Measurements from ENCODE around the gene DMRTA2.
"Not testable (repeated sequence)": the region's sequence is repeated elsewhere in the genome, so short reads cannot be mapped to it uniquely, and the experiment has no call there.

DMRTA2 gene

DNA sequence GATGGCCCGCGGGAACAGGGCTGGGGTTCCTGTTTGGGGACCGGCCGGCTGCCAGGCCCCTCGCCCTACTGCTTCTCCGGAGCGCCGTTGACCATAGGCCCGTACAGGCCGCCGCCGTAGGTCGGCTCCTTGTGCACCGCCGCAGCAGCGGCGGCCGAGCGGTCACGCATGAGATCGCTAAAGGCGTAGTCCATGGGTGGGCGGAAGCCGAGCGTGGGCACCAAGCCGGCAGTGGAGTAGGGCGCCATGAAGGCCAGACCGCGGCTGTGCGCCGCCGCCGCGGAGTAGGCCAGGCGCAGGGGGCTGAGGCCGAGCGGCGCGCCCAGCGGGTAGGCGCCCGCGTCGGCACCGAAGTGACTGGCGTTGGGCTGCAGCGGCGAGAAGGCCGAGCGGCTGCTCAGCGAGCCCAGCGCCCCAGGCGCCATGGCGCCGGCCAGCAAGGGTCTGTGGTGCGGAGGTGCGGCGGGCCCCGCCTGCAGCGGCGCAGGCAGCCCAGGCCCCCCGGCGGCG lies 4.6 kb downstream of the DMRTA2 start:
- peaks cover 42% of the 10 kb centered on the region for H3K27me3 Mint-ChIP-seq
- no peaks in the 10 kb centered on the region for H3K36me3 Mint-ChIP-seq
- no peak overlapping the region for H3K27ac Mint-ChIP-seq
- H3K9me3 Mint-ChIP-seq (ENCODE audit: low read depth): no peaks in the 10 kb centered on the region
- peaks cover 38% of the 10 kb centered on the region for H3K4me1 Mint-ChIP-seq (ENCODE audit: low read depth)
- peak overlapping the region; percentile 13 for H3K4me3 Mint-ChIP-seq

DNA sequence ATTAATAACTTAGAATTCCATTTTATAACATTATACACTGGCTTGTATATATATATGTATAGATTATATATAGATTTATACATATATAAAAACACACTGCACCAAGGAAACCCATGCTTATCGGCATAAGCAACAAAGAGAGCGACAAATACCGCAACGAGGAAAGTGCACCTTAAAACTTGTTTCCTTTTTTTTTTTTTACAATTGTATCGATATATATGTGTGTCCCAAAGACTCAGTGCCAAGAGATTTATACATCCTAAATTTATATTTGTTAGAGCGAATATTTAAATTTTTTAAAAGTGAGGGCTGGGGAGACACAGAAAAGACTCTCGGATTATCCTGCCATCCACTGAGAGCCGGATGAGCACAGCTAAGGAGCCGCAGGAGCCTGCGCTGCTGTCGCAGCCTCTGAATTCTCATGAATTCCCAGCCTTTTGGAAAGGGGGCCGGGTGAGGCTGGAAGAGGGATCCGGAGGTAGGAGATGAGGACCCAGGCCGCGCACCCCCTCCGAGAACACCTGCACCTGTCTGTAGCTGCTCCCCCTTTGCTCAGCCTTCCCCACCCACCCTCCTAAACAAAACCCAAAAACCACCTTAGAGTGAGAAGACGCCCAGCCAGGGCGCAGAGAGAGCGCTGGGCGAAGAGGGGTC lies 5.2 kb downstream of the DMRTA2 start:
- H3K27ac Mint-ChIP-seq: no peak overlapping the region
- H3K27me3 Mint-ChIP-seq: peaks cover 45% of the 10 kb centered on the region
- no peaks in the 10 kb centered on the region for H3K36me3 Mint-ChIP-seq
- no peaks in the 10 kb centered on the region for H3K9me3 Mint-ChIP-seq (ENCODE audit: low read depth)
- peak overlapping the region; percentile 51 for H3K4me3 Mint-ChIP-seq
- H3K4me1 Mint-ChIP-seq (ENCODE audit: low read depth): peaks cover 34% of the 10 kb centered on the region

DNA sequence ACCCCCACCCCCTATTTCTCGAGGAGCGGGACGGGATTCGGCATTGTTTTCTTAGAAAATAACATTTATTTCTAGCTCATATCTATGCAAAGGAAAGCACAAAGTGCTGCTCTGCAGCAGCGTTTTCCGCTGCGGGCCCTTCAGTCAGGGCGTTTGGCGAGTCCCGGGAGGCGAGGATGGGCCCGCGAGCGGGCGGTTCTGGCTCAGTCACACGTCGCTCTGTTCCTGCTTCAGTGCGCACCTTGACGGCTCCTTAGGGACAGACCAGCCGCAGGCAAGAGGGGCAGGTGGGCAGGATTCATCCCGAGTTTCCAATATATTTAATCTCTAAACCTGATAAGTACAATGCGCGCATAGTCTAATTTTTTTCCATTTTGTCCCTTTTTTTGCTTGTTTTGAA lies 5.7 kb downstream of the DMRTA2 start:
- peak overlapping the region; percentile 61 for H3K4me3 Mint-ChIP-seq
- peaks cover 48% of the 10 kb centered on the region for H3K27me3 Mint-ChIP-seq
- H3K36me3 Mint-ChIP-seq: no peaks in the 10 kb centered on the region
- peaks cover 31% of the 10 kb centered on the region for H3K4me1 Mint-ChIP-seq (ENCODE audit: low read depth)
- no peaks in the 10 kb centered on the region for H3K9me3 Mint-ChIP-seq (ENCODE audit: low read depth)
- H3K27ac Mint-ChIP-seq: no peak overlapping the region

DNA sequence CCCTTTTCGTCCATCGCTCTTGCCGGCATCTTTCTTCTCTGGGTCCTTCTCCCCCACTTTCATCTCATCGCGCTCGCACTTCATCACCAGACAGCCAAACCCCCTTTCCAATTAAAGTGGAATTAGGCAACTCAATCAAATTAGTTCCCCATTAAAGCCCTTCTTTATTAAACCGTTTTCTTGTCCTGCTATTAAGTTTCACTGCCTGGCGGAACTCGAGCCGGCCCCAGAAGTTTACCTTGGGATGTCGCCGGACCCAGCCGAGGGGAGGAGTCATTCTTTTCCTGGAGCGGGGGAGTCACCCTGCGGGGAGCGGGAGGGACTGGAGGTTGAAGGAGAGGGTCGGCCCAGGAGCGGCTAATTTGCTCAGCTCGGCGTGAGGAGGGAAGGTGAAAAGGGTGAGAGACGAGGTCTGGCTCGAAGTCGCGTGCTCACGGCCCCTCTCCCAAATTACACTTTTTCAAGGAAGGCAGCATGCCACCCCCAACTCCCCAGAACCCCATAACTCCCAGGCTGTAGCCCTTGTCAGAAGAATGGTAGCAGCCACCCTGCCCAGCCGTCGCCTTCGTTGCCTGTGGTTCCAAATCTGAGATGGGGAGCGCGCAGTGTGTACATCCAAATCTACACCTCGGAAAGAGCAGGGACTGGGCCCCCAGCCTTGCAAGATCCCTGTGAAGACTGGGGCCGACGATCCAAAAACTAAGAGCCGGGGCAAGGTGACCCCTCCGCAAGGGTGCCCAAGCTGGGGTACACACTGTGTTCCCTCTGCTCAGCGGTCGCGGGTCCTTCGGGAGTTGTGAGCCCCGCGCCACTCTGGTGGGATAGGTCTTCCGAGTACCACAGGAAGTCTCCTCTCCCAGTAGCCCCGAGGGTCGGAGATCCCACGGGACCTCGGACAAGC lies 6.4 kb downstream of the DMRTA2 start:
- peaks cover 25% of the 10 kb centered on the region for H3K4me1 Mint-ChIP-seq (ENCODE audit: low read depth)
- no peak overlapping the region for H3K4me3 Mint-ChIP-seq
- H3K27ac Mint-ChIP-seq: no peak overlapping the region
- H3K27me3 Mint-ChIP-seq: peaks cover 42% of the 10 kb centered on the region
- H3K9me3 Mint-ChIP-seq (ENCODE audit: low read depth): no peaks in the 10 kb centered on the region
- no peaks in the 10 kb centered on the region for H3K36me3 Mint-ChIP-seq

DNA sequence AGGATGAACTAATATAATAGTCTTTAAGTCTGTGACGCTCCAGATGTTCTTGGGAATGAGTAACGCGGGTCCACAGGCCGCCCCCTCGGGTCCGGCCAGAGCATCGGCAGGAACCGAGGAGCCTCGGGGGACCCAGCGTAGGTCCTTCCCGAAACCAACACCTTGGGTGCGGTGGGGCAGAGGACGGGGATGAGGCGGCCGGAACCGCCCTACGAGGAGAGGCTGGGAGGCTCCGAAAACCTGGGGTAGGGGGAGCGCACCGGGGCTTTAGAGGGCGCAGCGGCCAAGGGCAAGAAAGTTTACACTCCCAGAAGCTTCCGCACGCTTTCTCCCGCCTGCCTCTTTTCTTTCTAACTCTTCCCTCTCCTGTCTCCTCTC lies 7.1 kb downstream of the DMRTA2 start:
- Mint-ChIP-seq H3K4me1 (ENCODE audit: low read depth) (peaks cover 22% of the 10 kb centered on the region), H3K36me3 (no peaks in the 10 kb centered on the region), H3K27ac (no peak overlapping the region), H3K27me3 (peaks cover 38% of the 10 kb centered on the region), H3K9me3 (ENCODE audit: low read depth) (no peaks in the 10 kb centered on the region), H3K4me3 (no peak overlapping the region)

DNA sequence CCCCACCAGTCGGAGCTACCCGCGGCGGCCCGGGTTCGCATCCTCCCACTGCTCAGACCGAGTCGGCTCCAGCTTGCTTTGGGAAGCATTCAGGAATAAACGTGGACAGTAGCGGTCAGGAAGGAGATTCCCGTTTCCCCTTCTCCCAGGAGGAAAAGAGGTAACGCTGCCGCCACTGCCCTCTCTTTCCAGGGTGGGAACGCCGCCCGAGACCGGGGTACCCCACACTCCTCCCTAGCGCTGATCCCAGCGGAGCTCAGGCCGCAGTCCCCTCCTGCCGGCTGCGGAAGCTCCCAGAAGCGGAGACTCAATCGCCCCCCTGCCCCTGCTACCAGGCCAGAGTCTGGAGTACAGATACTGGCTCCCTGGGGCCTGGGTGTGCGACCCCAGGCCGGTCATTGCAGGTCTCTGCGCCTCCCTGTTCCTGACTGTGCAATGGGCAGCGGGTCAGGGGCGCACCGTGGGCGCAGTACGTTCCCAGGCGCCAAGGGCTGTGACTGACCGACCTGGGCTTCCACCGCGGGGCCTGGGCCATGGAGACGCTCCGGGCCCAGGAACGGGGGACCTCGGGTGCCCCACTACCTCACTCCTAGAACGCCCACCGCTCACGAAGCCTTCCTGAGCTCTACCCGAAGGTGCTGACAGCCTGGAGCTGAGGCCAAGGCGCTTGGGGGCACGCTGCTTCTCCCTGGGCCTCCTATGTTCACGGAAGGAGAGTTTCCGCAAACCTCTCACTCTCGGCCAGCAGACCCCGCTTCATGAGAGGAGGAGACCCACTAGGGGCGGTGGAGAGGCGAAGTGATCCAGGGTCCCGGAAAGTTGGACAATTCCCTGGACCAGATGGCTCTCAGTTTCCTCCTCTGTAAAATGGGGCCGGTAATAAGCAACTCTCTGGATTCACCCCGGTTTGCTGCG lies 7.8 kb downstream of the DMRTA2 start:
- Mint-ChIP-seq H3K36me3 (no peaks in the 10 kb centered on the region), H3K27me3 (peaks cover 41% of the 10 kb centered on the region), H3K4me3 (no peak overlapping the region), H3K4me1 (ENCODE audit: low read depth) (peaks cover 21% of the 10 kb centered on the region), H3K27ac (no peak overlapping the region), H3K9me3 (ENCODE audit: low read depth) (no peaks in the 10 kb centered on the region)

DNA sequence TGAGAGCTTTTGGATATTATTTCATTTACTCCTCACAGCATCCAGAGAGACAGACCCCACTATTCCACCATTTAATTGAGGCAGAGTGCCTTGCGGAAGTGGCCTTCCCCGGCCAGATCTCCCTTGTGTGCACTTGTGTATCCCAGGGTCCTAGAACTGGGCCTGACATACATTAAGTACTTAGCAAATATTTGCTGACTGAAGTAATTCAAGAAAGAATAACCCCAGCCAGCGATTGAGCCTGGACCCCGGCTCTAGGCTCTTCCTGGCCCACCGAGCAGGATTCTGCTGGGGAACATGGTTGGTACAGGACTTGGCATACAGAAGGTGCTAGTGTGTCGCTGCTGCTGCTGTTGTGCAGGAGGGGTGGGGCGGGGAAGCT lies 8.4 kb downstream of the DMRTA2 start:
- Mint-ChIP-seq H3K36me3 (no peaks in the 10 kb centered on the region), H3K4me1 (ENCODE audit: low read depth) (peaks cover 14% of the 10 kb centered on the region), H3K4me3 (no peak overlapping the region), H3K27me3 (peaks cover 36% of the 10 kb centered on the region), H3K9me3 (ENCODE audit: low read depth) (peaks cover 2% of the 10 kb centered on the region), H3K27ac (no peak overlapping the region)

DNA sequence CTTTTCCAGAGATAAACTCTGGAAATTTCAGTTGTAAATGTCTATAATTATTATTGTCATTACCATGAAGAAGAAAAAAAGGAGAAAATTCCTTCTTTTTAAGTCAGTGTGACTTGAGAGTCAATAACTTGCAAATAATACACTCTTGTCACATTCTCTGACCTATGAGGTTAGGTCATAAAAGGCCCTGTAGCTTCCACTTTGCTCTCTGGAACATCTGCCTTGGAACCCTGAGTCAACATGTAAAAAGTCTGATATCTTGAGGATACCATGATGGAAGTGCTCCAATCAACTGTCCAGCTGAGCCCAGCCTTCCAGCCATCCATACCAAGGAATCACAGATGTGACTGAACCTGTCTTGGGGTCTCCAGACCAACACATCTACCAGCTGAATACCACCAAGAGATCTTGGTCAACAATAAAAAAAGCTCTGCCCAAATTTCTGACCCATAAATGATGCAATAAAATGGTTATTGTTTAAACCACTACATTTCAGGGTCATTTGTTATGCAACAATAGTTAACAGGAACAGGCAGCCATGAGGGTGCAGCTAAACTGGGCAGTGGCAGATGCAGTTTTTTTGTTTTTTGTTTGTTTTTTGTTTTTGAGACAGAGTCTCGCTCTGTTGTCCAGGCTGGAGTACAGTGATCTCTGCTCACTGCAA lies 10.3 kb downstream of the DMRTA2 start:
- Mint-ChIP-seq H3K36me3 (no peaks in the 10 kb centered on the region), H3K4me1 (ENCODE audit: low read depth) (peaks cover 10% of the 10 kb centered on the region), H3K4me3 (no peak overlapping the region), H3K27me3 (peaks cover 36% of the 10 kb centered on the region), H3K9me3 (ENCODE audit: low read depth) (peaks cover 5% of the 10 kb centered on the region), H3K27ac (no peak overlapping the region)

DNA sequence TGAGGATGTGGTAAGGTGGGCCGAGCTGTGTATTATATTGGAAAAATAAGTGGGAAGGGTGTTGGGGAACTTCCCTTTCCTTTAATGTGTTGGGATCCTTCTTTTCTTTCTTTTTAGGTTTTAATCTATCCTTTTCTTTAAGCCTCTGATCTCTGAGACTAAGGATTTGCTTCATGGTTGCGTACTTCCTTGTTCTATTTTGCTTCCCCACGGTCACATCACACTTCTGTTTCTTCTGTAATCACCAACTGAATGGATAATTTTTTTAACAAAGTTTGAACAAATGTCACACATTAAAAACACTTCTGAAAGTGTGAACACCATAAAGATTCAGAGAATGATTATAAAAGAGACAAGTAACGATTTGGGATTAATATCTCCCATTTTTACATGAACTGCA lies 17.4 kb downstream of the DMRTA2 start:
- H3K4me3 Mint-ChIP-seq: no peak overlapping the region
- H3K4me1 Mint-ChIP-seq (ENCODE audit: low read depth): no peaks in the 10 kb centered on the region
- no peak overlapping the region for H3K27ac Mint-ChIP-seq
- no peaks in the 10 kb centered on the region for H3K36me3 Mint-ChIP-seq
- peaks cover 5% of the 10 kb centered on the region for H3K9me3 Mint-ChIP-seq (ENCODE audit: low read depth)
- peaks cover 26% of the 10 kb centered on the region for H3K27me3 Mint-ChIP-seq

DNA sequence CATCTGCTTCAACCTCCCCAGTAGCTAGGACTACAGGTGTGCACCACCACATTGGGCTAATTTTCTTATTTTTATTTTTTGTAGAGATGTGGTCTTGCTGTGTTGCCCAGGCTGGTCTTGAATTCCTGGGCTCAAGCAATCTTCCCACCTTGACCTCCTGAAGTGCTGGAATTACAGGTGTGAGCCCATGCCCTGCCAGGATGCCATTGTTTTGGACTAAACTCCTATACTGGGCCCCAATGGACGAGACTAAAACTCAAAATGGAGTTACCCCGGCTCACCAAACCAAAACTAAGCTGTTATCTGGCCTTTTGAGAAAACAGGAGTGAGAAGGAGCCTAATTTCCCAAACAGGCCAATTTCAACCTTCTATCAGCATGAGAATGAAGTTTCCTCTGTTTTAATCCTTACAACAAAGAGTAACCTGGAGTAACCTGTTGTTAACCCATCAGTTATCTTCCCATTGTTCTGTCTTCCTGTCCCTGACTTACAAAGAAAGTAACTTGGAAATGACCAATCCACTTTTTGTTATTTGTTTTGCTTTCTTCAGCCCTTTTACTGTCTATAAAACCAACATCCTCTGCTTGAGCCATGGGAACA lies 29.6 kb downstream of the DMRTA2 start:
- Mint-ChIP-seq H3K27me3 (peaks cover 14% of the 10 kb centered on the region), H3K4me1 (ENCODE audit: low read depth) (no peaks in the 10 kb centered on the region)

DNA sequence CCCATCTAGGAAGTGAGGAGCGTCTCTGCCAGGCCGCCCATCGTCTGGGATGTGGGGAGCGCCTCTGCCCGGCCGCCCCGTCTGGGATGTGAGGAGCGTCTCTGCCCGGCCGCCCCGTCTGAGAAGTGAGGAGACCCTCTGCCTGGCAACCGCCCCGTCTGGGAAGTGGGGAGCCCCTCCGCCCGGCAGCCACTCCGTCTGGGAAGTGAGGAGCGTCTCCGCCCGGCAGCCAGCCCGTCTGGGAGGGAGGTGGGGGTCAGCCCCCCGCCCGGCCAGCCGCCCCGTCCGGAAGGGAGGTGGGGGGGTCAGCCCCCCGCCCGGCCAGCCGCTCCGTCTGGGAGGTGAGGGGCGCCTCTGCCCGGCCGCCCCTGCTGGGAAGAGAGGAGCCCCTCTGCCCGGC lies 41.7 kb downstream of the DMRTA2 start:
- not testable (repeated sequence) for H3K9me3 Mint-ChIP-seq (ENCODE audit: low read depth); H3K4me1 Mint-ChIP-seq (ENCODE audit: low read depth); H3K4me3 Mint-ChIP-seq; H3K36me3 Mint-ChIP-seq; H3K27ac Mint-ChIP-seq; H3K27me3 Mint-ChIP-seq

More for the DNA sequence above, 29.6 kb downstream of the DMRTA2 start:
- Mint-ChIP-seq H3K27ac (no peak overlapping the region), H3K9me3 (ENCODE audit: low read depth) (no peaks in the 10 kb centered on the region), H3K36me3 (peaks cover 5% of the 10 kb centered on the region), H3K4me3 (no peak overlapping the region)

DNA sequence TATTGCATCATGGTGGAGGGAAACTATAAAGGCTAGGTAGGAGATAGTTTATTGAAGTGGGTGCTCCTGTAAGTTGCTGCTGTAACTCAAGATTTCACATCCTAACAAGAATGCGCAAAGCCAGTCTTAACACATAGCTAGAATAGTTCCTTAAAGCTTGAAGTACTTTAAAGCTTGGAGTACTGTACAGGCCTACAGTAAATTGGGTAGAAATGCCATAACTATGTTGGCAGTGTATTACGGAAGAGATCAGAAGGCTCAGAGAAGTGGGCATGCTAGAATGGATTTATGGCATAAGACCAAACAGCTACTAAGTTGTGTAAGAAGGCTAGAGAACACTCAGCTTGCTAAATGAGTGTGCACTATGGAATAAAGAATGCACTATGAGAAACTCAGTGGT lies 44.5 kb downstream of the DMRTA2 start:
- Mint-ChIP-seq H3K27ac (no peak overlapping the region), H3K36me3 (no peaks in the 10 kb centered on the region), H3K27me3 (peaks cover 5% of the 10 kb centered on the region), H3K4me3 (no peak overlapping the region), H3K9me3 (ENCODE audit: low read depth) (no peaks in the 10 kb centered on the region), H3K4me1 (ENCODE audit: low read depth) (no peaks in the 10 kb centered on the region)

DNA sequence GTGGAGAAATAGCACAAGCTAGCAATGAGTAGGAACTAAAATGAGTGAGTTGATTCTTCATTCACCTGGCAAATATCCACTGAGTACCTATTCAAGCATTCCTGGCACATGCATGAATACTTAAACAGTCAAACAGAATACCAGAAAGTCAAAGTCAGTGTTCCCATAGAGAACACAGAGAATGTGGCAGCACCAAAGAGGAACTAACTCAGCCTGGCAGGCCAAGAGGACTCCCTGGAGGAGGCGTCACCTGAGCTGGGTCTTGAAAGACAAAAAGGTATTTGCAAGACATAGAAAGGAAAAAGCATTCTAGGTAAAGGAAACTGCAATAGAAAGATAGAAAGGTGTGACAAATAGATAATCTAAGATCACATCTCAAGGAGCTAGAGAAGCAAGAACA lies 49.7 kb downstream of the DMRTA2 start:
- Mint-ChIP-seq H3K36me3 (no peaks in the 10 kb centered on the region), H3K27ac (no peak overlapping the region), H3K4me1 (ENCODE audit: low read depth) (no peaks in the 10 kb centered on the region), H3K27me3 (peaks cover 24% of the 10 kb centered on the region), H3K4me3 (no peak overlapping the region), H3K9me3 (ENCODE audit: low read depth) (no peaks in the 10 kb centered on the region)

DNA sequence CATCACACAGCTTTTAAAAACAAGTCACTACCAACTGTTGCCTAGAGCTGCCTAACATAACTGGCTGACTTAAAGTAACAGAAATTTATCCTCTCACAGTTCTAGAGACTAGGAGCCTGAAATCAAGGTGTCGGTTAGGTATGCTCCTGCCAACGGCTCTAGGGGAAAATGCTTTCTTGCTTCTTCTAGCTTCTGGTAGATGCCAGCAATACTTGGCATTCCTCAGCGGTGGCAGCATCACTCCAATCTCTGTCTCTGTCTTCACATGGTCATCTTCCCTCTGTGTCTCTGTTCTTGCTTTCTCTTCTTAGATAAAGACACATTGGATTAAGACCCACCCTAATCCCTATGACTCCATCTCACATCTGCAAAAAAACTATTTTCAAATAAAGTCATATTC lies 51.5 kb downstream of the DMRTA2 start:
- Mint-ChIP-seq H3K27ac (no peak overlapping the region), H3K4me3 (no peak overlapping the region), H3K9me3 (ENCODE audit: low read depth) (no peaks in the 10 kb centered on the region), H3K27me3 (peaks cover 26% of the 10 kb centered on the region), H3K36me3 (no peaks in the 10 kb centered on the region), H3K4me1 (ENCODE audit: low read depth) (peaks cover 2% of the 10 kb centered on the region)
